GM23248 (cell line): Measurements from ENCODE around the gene UBE2R2. TPM values are rescaled to one million over a fixed set of nuclear protein-coding genes. Genes with fewer than 3 reads are reported as not detected.

Experiments used
- DNase-seq: peaks from one replicate; pipeline ENCODE4 v3.0.0-alpha.2; 2015
- H2AFZ ChIP-seq: fragments of 200-600 bp; sonication (generic); 2 replicates; pipeline ENCODE4 v1.6.1; 2016; ENCODE audit warnings: antibody characterized with exemption
- H3F3A ChIP-seq: fragments of 200-600 bp; sonication (generic); 2 replicates; pipeline ENCODE4 v1.6.1; 2016; ENCODE audit warnings: mild to moderate bottlenecking, antibody characterized with exemption, mixed run types; ENCODE audit not compliant: insufficient read depth
- H3K27ac ChIP-seq: fragments of 200-600 bp; sonication (generic); 2 replicates; pipeline ENCODE4 v1.5.1; 2016; ENCODE audit warnings: mild to moderate bottlenecking
- H3K27me3 ChIP-seq: fragments of 200-600 bp; sonication (generic); replicated peaks from 2 replicates; pipeline ENCODE4 v1.6.1; 2016; ENCODE audit warnings: mild to moderate bottlenecking; ENCODE audit not compliant: insufficient read depth
- H3K36me3 ChIP-seq: fragments of 200-600 bp; sonication (generic); 2 replicates; pipeline ENCODE4 v1.6.1; 2016; ENCODE audit warnings: low read depth, mild to moderate bottlenecking
- H3K4me1 ChIP-seq: fragments of 200-600 bp; sonication (generic); 2 replicates; pipeline ENCODE4 v1.6.1; 2016; ENCODE audit warnings: mild to moderate bottlenecking; ENCODE audit not compliant: insufficient read depth
- H3K4me2 ChIP-seq: fragments of 200-600 bp; sonication (generic); one replicate; pipeline ENCODE4 v1.6.1; 2016; ENCODE audit warnings: mild to moderate bottlenecking; ENCODE audit not compliant: unreplicated experiment
- H3K4me3 ChIP-seq: fragments of 200-600 bp; sonication (generic); 2 replicates; pipeline ENCODE4 v1.5.1; 2016; ENCODE audit warnings: mild to moderate bottlenecking
- H3K79me2 ChIP-seq: fragments of 200-600 bp; sonication (generic); 2 replicates; pipeline ENCODE4 v1.6.1; 2016; ENCODE audit warnings: mild to moderate bottlenecking; ENCODE audit not compliant: insufficient read depth
- H3K9ac ChIP-seq: fragments of 200-600 bp; sonication (generic); 2 replicates; pipeline ENCODE4 v1.6.1; 2016; ENCODE audit warnings: mild to moderate bottlenecking
- H3K9me2 ChIP-seq: fragments of 200-600 bp; sonication (generic); 2 replicates; pipeline ENCODE4 v1.6.1; 2016; ENCODE audit warnings: mixed run types, mild to moderate bottlenecking, moderate library complexity; ENCODE audit not compliant: insufficient read depth
- H3K9me3 ChIP-seq: fragments of 200-600 bp; sonication (generic); one replicate; pipeline ENCODE4 v1.6.1; 2017; ENCODE audit warnings: low read depth
- H4K20me1 ChIP-seq: fragments of 200-600 bp; sonication (generic); 2 replicates; pipeline ENCODE4 v1.6.0; 2016; ENCODE audit not compliant: insufficient read depth
- EZH2 ChIP-seq: fragments of 200-600 bp; sonication (generic); IDR thresholded peaks from 2 replicates; pipeline ENCODE4 v1.6.1; 2018; ENCODE audit warnings: antibody characterized with exemption, mild to moderate bottlenecking; ENCODE audit not compliant: insufficient read depth, poor library complexity, severe bottlenecking
- EZH2phosphoT487 ChIP-seq: fragments of 200-600 bp; sonication (generic); IDR thresholded peaks from 2 replicates; pipeline ENCODE4 v1.6.1; 2018; ENCODE audit warnings: antibody characterized with exemption, moderate library complexity, mild to moderate bottlenecking, low read depth; ENCODE audit not compliant: insufficient read depth
- WGBS, 2 experiments: methylation state at CpG; one replicate each; pipeline ENCODE4 v1.1.6; 2015 to 2017; ENCODE audit warnings: low lambda C conversion rate in 2 of 2, low coverage in 1 of 2; ENCODE audit errors: missing lambda C conversion rate in 2 of 2; 5-methylcytosine and 5-hydroxymethylcytosine counted together
- in situ Hi-C: fragments of 300-500 bp; cut with MboI; formaldehyde crosslinking; loops from 2 replicates; pipeline ENCODE4 v1.15.0; 2020
- polyA plus RNA-seq: library from polyadenylated mRNA; unstranded; fragments of >200 nt; fragmentation: Nextera tagmentation; extraction: Ambion mirVana; gene quantifications from 2 replicates; pipeline ENCODE4 v1.2.1, GENCODE V29; 2016
- total RNA-seq: library from RNA; depleted of rRNA; stranded (reverse); fragments of >200 nt; shearing (Covaris generic); gene quantifications from 2 replicates; pipeline ENCODE4 v1.2.3, GENCODE V29; 2014

UBE2R2 gene
- total and polyA plus RNA-seq, 2 experiments from 2014 or later: 16.0 to 18.9 TPM

- Histone ChIP-seq H3K9me3 (no peaks in the 10 kb centered on the region), H3F3A (peaks cover 26% of the 10 kb centered on the region; the same call in 1 of the 2 replicates), H3K9ac (no peak overlapping the region), H3K9me2 (no peaks in the 10 kb centered on the region), H3K4me2 (no peak overlapping the region), H3K4me3 (no peak overlapping the region), H2AFZ (no peak overlapping the region), H4K20me1 (no peaks in the 10 kb centered on the region), H3K4me1 (no peaks in the 10 kb centered on the region), H3K79me2 (peaks cover 18% of the 10 kb centered on the region), H3K27ac (no peak overlapping the region), H3K27me3 (no peaks in the 10 kb centered on the region), H3K36me3 (peaks cover 25% of the 10 kb centered on the region; the same call in 1 of the 2 replicates)
- TF ChIP-seq EZH2: no peak
- TF ChIP-seq EZH2phosphoT487: no peak
- 89 to 93% methylated on average over 17 of the region's 17 CpGs for WGBS, 2 experiments
- no peak for DNase-seq
- in situ Hi-C loops: no loop called here
Observed at GRCh38 chr9:33926746-33927485, 110.0 kb downstream of the UBE2R2 start.

DNA sequence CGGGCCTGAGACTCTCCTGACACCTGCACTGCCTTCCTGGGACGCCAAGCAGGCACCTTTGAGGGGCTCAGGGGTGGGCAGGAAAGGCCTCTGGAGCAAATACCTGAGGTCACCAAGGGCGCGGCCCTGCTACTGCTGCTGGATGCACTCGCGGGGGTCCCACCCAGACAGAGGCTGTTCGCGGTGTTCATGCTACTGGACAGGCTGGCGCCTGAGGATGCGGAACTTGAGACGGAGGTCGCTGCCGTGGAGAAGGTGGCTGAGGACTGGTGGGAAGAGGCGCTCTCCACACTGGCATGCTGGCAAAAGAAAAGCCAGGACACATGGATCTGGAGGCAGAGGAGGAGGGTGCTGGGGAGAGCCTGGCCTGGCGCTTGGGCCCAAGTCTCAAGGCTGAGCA lies 110.7 kb downstream of the UBE2R2 start:
- Histone ChIP-seq H3K27ac (no peak overlapping the region), H3K9me2 (no peaks in the 10 kb centered on the region), H3K4me1 (no peaks in the 10 kb centered on the region), H3F3A (peaks cover 19% of the 10 kb centered on the region; the same call in 1 of the 2 replicates), H3K4me2 (no peak overlapping the region), H2AFZ (no peak overlapping the region), H3K27me3 (no peaks in the 10 kb centered on the region), H3K9me3 (no peaks in the 10 kb centered on the region), H3K4me3 (no peak overlapping the region), H3K79me2 (peaks cover 13% of the 10 kb centered on the region), H3K9ac (no peak overlapping the region), H3K36me3 (peaks cover 24% of the 10 kb centered on the region; the same call in 1 of the 2 replicates), H4K20me1 (no peaks in the 10 kb centered on the region)
- WGBS, 2 experiments: 91 to 92% methylated on average over 15 of the region's 15 CpGs
- TF ChIP-seq EZH2phosphoT487: no peak
- no peak for TF ChIP-seq EZH2
- DNase-seq: no peak
- in situ Hi-C loops: no loop called here

DNA sequence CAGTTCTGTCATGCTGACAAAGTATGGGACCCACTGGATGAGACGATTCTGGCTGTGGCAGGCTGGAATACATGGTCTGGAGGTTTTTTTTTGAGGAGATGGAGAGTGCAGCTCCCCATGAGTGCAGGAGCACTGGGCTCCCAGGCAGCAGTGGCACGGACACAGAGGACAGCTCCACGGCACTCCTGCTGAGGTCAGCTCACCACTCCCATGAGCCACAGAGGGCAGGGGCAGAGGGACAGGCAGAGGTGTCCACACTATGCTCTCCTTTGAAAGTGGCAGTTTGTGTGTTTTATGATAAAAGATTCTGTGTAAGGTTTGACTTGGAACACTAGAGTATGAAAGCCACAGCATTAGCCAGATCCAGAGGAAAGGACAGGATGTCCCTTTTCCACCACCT lies 114.4 kb downstream of the UBE2R2 start:
- no peaks in the 10 kb centered on the region for H4K20me1 ChIP-seq
- H3K4me3 ChIP-seq: no peak overlapping the region
- H2AFZ ChIP-seq: no peak overlapping the region
- TF ChIP-seq EZH2 (no peak), EZH2phosphoT487 (no peak)
- H3K36me3 ChIP-seq: peaks cover 35% of the 10 kb centered on the region
- 0 out of 2 replicates have a peak, but pooled peaks cover 2% of the 10 kb centered on the region for H3F3A ChIP-seq
- no peaks in the 10 kb centered on the region for H3K4me1 ChIP-seq
- H3K27ac ChIP-seq: no peak overlapping the region
- WGBS, 2 experiments: 52 to 55% methylated on average over 3 of the region's 3 CpGs
- H3K9me3 ChIP-seq: no peaks in the 10 kb centered on the region
- H3K27me3 ChIP-seq: no peaks in the 10 kb centered on the region
- H3K9me2 ChIP-seq: no peaks in the 10 kb centered on the region
- no peak overlapping the region for H3K4me2 ChIP-seq
- H3K9ac ChIP-seq: no peak overlapping the region
- DNase-seq: no peak
- in situ Hi-C loops: no loop called here
- H3K79me2 ChIP-seq: peaks cover 17% of the 10 kb centered on the region

DNA sequence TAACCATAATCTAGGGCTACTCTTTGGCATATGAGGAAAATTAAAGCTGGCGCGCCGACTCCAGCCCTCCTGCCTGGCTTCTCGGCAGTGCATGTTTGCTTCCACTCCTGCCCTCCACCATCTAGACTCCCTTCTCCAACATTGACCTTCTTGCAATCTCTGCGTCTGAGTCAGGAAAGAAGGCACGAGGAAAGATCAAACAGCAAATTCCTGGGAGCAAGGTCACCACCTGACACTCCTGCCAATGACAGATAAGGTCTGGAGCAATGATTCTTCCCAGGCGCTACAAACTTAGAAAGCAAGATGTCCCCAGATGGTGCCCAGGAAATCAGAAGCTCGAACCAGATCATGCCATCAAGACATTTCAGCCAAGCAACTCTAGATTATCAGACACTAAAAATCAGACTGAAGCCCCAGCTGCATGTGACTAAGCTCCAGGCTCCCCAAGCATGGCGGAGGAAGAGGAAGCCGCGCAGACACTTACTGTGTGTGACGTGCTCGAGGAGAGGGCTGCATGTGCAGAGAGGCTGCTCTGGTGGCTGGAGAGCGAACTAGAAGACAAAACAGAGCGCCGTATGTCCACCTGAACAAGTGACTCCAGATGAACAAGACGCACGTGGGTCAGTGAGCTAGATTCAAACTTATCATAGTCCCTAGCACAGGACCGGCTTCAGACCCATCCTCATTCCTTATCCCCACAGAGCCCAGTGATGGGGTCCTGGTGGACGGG lies 115.3 kb downstream of the UBE2R2 start:
- H3K9me2 ChIP-seq: no peaks in the 10 kb centered on the region
- H3K27ac ChIP-seq: no peak overlapping the region
- H3K4me3 ChIP-seq: no peak overlapping the region
- 92 to 93% methylated on average over 17 to 20 of the region's 20 CpGs for WGBS, 2 experiments
- TF ChIP-seq EZH2phosphoT487 (no peak), EZH2 (no peak)
- H3K79me2 ChIP-seq: peaks cover 19% of the 10 kb centered on the region
- H3F3A ChIP-seq: no peaks in the 10 kb centered on the region
- H3K27me3 ChIP-seq: no peaks in the 10 kb centered on the region
- H3K36me3 ChIP-seq: peaks cover 29% of the 10 kb centered on the region
- H4K20me1 ChIP-seq: no peaks in the 10 kb centered on the region
- H3K4me2 ChIP-seq: no peak overlapping the region
- H3K9ac ChIP-seq: no peak overlapping the region
- in situ Hi-C loops: no loop called here
- DNase-seq: no peak
- H3K9me3 ChIP-seq: no peaks in the 10 kb centered on the region
- H2AFZ ChIP-seq: no peak overlapping the region
- H3K4me1 ChIP-seq: no peaks in the 10 kb centered on the region
